ENCODE results near the gene DYNC2I2. TPM values are rescaled to one million over a fixed set of nuclear protein-coding genes. Genes with fewer than 3 reads are reported as not detected.
A peak's percentile ranks its signal among the peaks of the same experiment; 100 is the strongest.

The DYNC2I2 gene
- total RNA-seq, 3 donors from 2014 or later: 36.7 to 46.3 (median 43.7) TPM

DNA sequence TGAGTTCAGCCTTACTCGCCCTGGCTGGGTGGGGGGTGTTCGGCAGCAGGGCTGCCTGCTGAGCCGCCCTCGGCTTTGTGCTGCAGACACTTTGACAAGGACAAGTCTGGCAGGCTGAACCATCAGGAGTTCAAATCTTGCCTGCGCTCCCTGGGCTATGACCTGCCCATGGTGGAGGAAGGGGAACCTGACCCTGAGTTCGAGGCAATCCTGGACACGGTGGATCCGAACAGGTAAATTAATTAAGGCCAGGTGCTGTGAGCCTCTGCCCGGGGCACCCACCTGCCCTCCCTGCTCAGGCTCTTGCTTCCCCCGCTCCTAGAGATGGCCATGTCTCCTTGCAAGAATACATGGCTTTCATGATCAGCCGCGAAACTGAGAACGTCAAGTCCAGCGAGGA, 24.2 kb downstream of the DYNC2I2 start:
- TF ChIP-seq, protein P1, sequence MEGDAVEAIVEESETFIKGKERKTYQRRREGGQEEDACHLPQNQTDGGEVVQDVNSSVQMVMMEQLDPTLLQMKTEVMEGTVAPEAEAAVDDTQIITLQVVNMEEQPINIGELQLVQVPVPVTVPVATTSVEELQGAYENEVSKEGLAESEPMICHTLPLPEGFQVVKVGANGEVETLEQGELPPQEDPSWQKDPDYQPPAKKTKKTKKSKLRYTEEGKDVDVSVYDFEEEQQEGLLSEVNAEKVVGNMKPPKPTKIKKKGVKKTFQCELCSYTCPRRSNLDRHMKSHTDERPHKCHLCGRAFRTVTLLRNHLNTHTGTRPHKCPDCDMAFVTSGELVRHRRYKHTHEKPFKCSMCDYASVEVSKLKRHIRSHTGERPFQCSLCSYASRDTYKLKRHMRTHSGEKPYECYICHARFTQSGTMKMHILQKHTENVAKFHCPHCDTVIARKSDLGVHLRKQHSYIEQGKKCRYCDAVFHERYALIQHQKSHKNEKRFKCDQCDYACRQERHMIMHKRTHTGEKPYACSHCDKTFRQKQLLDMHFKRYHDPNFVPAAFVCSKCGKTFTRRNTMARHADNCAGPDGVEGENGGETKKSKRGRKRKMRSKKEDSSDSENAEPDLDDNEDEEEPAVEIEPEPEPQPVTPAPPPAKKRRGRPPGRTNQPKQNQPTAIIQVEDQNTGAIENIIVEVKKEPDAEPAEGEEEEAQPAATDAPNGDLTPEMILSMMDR (IDR thresholded peaks at IDR 0.05): no peak

DNA sequence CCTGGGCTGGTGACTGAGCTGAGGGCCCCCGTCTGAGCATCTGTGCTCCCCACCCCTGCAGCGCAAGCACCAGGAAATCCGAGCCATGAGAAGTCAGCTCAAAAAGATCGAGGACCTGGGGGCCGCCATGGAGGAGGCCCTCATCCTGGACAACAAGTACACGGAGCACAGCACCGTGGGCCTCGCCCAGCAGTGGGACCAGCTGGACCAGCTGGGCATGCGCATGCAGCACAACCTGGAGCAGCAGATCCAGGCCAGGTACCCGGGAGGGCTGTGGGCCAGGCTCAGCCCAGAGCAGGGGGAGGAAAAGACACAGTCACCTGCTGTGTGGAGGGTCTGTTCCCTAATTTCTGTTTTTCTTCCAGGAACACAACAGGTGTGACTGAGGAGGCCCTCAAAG, 24.6 kb downstream of the DYNC2I2 start:
- intact Hi-C loops (cut with DNase I, micrococcal nuclease): no loop called here
- Histone ChIP-seq H3K36me3 (ENCODE audit: low read depth) (peaks cover 12% of the 10 kb centered on the region), H3K4me3 (no peak overlapping the region), H3K9me3 (no peaks in the 10 kb centered on the region), H3K4me1 (ENCODE audit: low read depth) (peaks cover 18% of the 10 kb centered on the region)
- DNase-seq: peak in 2 of 3 donors; percentile 20 to 41
- TF ChIP-seq, protein P1 (IDR thresholded peaks at IDR 0.05): no peak
- no peak for ATAC-seq

More for the DNA sequence above, 24.2 kb downstream of the DYNC2I2 start:
- no peaks in the 10 kb centered on the region for H3K9me3 ChIP-seq
- H3K4me3 ChIP-seq: no peak overlapping the region
- peaks cover 18% of the 10 kb centered on the region for H3K4me1 ChIP-seq (ENCODE audit: low read depth)
- intact Hi-C loops (cut with DNase I, micrococcal nuclease): no loop called here
- ATAC-seq: no peak
- peak in 2 of 3 donors; percentile 24 to 25 for DNase-seq
- peaks cover 12% of the 10 kb centered on the region for H3K36me3 ChIP-seq (ENCODE audit: low read depth)

DNA sequence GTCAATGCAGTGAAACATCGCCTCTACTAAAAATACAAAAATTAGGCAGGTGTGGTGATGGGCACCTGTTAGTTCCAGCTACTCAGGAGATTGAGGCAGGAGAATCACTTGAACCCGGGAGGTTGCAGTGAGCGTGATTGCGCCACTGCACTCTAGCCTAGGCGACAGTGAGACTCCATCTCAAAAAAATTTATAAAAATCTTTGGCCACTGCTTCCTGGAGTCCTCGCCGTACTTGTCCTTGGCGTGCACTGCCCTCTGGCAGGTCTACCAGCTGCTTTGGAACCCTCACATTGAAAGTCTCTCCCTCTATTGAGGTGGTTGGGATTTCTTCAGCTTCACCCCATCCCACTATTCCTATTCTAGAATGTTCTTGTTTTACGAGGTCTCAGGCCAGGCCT, 25.0 kb downstream of the DYNC2I2 start:
- H3K4me1 ChIP-seq (ENCODE audit: low read depth): peaks cover 18% of the 10 kb centered on the region
- ATAC-seq (no peak), DNase-seq (no peak)
- intact Hi-C loops (cut with DNase I, micrococcal nuclease): no loop called here
- peaks cover 13% of the 10 kb centered on the region for H3K36me3 ChIP-seq (ENCODE audit: low read depth)
- no peaks in the 10 kb centered on the region for H3K9me3 ChIP-seq
- TF ChIP-seq, protein P1 (IDR thresholded peaks at IDR 0.05): no peak
- no peak overlapping the region for H3K4me3 ChIP-seq

DNA sequence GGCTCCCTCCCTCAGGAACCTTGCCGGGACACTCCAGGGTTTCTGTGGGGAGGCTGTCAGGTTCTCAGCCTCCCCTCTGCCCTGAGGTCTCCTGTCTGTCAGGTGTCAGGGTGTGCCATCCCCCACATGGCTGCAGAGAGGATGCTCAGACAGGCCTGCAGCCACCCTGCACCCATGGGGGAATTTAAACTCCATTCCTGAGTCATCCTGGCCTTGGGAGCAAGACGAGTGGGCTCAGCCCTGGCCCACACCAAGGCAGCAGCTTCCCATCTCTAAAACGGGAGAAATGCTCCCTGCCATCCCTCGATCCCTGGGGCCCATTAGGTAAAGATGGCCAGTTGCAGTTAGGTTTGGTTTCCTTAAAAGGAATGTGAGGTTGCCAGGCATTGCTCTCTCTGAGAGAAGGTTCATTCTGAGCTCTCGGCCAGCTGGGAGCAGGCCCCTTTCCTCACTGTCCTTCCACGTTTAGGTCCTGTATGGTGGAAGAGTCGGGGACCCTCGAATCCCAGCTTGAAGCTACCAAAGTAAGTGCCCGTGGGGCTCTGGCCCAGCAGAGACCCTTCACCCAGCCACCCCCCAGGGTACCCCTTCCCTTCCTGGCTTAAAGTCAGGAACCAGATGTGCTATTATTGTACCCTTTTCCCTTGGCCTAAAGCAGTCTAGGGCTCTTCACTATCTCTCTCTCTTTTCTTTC, 26.6 kb downstream of the DYNC2I2 start:
- Histone ChIP-seq H3K36me3 (ENCODE audit: low read depth) (peaks cover 20% of the 10 kb centered on the region), H3K4me1 (ENCODE audit: low read depth) (peaks cover 6% of the 10 kb centered on the region), H3K4me3 (no peak overlapping the region), H3K9me3 (no peaks in the 10 kb centered on the region)
- intact Hi-C loops (cut with DNase I, micrococcal nuclease): no loop called here
- peak in 1 of 3 donors; percentile 9 for DNase-seq
- TF ChIP-seq, protein P1 (IDR thresholded peaks at IDR 0.05): no peak
- ATAC-seq: no peak

DNA sequence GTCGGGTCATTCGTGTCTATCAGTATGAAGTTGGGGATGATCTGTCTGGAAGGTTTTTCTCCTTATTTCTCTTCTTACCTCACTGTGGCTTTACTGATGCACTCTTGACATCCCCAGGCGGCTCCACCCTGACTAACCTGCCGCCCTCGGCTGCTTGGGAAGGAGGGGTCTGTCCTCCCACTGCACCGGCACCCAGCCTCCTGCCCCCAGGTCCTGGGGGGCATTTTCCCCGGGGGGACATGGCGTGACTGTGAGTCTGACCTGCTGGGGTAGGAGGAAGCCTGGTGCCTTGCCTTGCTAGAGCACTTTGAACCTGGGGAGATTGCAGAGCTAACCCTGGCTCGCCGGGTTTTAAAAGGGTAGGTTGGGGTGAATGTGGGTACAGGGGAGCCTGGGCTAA, 27.5 kb downstream of the DYNC2I2 start:
- TF ChIP-seq, protein P1 (IDR thresholded peaks at IDR 0.05): no peak
- no peak overlapping the region for H3K4me3 ChIP-seq
- intact Hi-C loops (cut with DNase I, micrococcal nuclease): no loop called here
- H3K36me3 ChIP-seq (ENCODE audit: low read depth): peaks cover 20% of the 10 kb centered on the region
- ATAC-seq (no peak), DNase-seq (no peak)
- no peaks in the 10 kb centered on the region for H3K9me3 ChIP-seq
- H3K4me1 ChIP-seq (ENCODE audit: low read depth): no peaks in the 10 kb centered on the region

Measured in mucosa of descending colon (tissue), 3 donors.